ENCODE results near the gene NPL.

- TF ChIP-seq CTCF (conservative IDR thresholded peaks at IDR 0.05) (no peak), ZFX (IDR thresholded peaks at IDR 0.05) (no peak)
Observed at GRCh38 chr1:182754087-182754486, 35.5 kb upstream of the NPL start.
